ENCODE results near the gene B4GALT6. TPM values are rescaled to one million over a fixed set of nuclear protein-coding genes. Genes with fewer than 3 reads are reported as not detected.

Gene B4GALT6
- total and polyA plus RNA-seq, 11 donors = 1.3 to 11.9 (median 5.6) TPM

DNA sequence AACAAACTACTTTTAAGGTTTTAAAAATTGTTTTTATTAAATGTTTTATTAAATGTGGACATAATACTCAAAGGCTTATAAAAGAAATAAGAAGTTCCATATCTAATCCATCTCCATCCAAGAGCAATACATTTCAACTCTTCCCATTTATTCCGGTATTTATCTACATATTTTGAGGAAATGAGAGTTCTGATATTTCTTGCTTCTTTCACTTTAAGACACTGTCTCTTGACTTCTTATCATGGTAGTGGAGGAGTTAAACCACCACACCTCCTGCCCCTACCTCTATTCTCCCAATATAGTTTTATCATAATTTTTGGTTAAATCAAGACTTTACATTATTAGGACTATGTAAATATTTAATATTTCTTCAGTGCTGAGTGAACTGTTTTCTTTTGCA lies 52.0 kb downstream of the B4GALT6 start:
- intact Hi-C loops (cut with DNase I) = no loop called here
- WGBS, 4 donors = 88 to 98% (median 94%) methylated on average over 1 of the region's 1 CpG
- DNase-seq = no peak

DNA sequence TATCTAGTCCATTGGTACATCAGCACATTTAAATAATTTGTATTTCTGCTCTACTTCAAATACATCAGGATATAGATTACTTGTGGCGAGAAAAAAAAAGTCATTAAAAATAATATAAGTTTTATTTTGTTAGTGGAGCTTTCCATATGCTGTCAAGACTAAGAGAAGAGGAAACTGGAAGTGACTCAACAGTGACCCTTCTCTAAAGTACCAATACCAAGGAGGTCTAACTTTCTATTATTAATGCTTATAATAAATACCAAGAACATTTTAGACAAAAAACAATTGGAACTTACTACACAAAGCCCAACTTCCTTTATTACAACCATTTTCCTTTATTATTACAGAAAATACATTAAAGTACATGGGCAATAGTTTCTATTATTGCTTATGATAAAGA lies 52.9 kb downstream of the B4GALT6 start:
- Histone ChIP-seq H3K27ac (no peak overlapping the region), H3K27me3 (no peaks in the 10 kb centered on the region), H3K9me3 (peaks cover 0 to 3% (median 0%) of the 10 kb centered on the region in 12 donors), H3K36me3 (no peaks in the 10 kb centered on the region), H3K4me1 (no peaks in the 10 kb centered on the region), H3K4me3 (no peak overlapping the region)
- TF ChIP-seq, protein P1, sequence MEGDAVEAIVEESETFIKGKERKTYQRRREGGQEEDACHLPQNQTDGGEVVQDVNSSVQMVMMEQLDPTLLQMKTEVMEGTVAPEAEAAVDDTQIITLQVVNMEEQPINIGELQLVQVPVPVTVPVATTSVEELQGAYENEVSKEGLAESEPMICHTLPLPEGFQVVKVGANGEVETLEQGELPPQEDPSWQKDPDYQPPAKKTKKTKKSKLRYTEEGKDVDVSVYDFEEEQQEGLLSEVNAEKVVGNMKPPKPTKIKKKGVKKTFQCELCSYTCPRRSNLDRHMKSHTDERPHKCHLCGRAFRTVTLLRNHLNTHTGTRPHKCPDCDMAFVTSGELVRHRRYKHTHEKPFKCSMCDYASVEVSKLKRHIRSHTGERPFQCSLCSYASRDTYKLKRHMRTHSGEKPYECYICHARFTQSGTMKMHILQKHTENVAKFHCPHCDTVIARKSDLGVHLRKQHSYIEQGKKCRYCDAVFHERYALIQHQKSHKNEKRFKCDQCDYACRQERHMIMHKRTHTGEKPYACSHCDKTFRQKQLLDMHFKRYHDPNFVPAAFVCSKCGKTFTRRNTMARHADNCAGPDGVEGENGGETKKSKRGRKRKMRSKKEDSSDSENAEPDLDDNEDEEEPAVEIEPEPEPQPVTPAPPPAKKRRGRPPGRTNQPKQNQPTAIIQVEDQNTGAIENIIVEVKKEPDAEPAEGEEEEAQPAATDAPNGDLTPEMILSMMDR (IDR thresholded peaks at IDR 0.05) = no peak
- TF ChIP-seq POLR2A (IDR thresholded peaks at IDR 0.05) = no peak
- intact Hi-C loops (cut with DNase I) = no loop called here
- ATAC-seq (no peak), DNase-seq (no peak)
- 92 to 97% (median 96%) methylated on average over 1 of the region's 1 CpG for WGBS, 4 donors

More for the DNA sequence above, 52.0 kb downstream of the B4GALT6 start:
- Histone ChIP-seq H3K27ac (no peak overlapping the region), H3K27me3 (no peaks in the 10 kb centered on the region), H3K36me3 (no peaks in the 10 kb centered on the region), H3K4me3 (no peak overlapping the region), H3K4me1 (no peaks in the 10 kb centered on the region), H3K9me3 (peaks cover 0 to 6% (median 0%) of the 10 kb centered on the region in 12 donors)
- TF ChIP-seq, protein P1 (IDR thresholded peaks at IDR 0.05) = no peak
- no peak for TF ChIP-seq POLR2A (IDR thresholded peaks at IDR 0.05)
- ATAC-seq = no peak

DNA sequence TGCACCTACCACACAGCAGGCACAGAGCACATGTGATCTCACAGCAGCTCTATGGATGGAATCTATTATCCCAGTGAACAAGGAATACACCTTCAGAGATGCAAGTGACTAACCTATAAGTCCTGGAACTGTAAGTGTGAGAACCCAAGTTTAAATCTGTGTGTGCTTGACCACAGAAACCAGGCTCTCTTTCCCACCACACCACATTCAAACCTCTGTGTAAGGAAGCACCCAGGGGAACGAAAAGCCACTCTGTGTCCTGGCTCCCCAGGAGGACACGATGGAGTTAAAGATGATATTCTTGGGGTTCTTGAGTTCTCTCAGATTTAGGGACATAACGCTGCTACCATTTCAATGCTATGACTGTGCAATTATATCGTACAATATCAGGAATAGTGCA lies 53.8 kb downstream of the B4GALT6 start:
- TF ChIP-seq, protein P1 (IDR thresholded peaks at IDR 0.05) = no peak
- no peak for TF ChIP-seq POLR2A (IDR thresholded peaks at IDR 0.05)
- Histone ChIP-seq H3K9me3 (no peaks in the 10 kb centered on the region), H3K4me3 (no peak overlapping the region), H3K27me3 (no peaks in the 10 kb centered on the region), H3K4me1 (no peaks in the 10 kb centered on the region), H3K36me3 (no peaks in the 10 kb centered on the region), H3K27ac (no peak overlapping the region)
- WGBS, 4 donors = 93 to 98% (median 96%) methylated on average over 4 of the region's 4 CpGs
- intact Hi-C loops (cut with DNase I) = no loop called here
- ATAC-seq (no peak), DNase-seq (no peak)

DNA sequence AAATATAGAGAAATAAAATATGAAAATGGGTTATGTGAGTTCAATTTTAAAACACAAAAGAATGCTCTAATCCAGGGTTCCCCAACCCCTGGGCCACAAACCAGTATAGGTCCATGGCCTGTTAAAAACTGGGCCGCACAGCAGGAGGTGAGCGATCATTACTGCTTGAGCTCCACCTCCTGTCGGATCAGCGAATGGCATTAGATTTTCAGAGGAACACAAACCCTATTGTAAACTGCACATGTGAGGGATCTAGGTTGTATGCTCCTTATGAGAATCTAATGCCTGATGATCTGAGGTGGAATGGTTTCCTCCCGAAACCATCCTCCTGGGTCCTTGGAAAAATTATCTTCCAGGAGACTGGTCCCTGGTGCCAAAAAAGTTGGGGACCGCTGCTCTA lies 58.0 kb downstream of the B4GALT6 start:
- intact Hi-C loops (cut with DNase I) = loop anchor here in 2 of 10 donors (2.0 to 10.0 kb wide), 2 partner anchors 70 to 72 kb away; no protein-coding TSS in a partner anchor

More for the DNA sequence above, 58.0 kb downstream of the B4GALT6 start:
- no peak for DNase-seq
- no peaks in the 10 kb centered on the region for H3K9me3 ChIP-seq
- H3K36me3 ChIP-seq = no peaks in the 10 kb centered on the region
- H3K4me3 ChIP-seq = no peak overlapping the region
- TF ChIP-seq, protein P1 (IDR thresholded peaks at IDR 0.05) = peak in 1 of 12 donors; percentile 6
- no peak for TF ChIP-seq POLR2A (IDR thresholded peaks at IDR 0.05)
- no peak for ATAC-seq
- no peak overlapping the region for H3K27ac ChIP-seq
- no peaks in the 10 kb centered on the region for H3K4me1 ChIP-seq
- 87 to 97% (median 95%) methylated on average over 6 of the region's 6 CpGs for WGBS, 4 donors
- H3K27me3 ChIP-seq = no peaks in the 10 kb centered on the region
